DOHH2 (cell line): ENCODE data around the gene OR3A1.

Experiments used
- EZH2phosphoT487 ChIP-seq: fragments of 200-600 bp; sonication (generic); IDR thresholded peaks from 2 replicates; pipeline ENCODE4 v1.6.1; 2017; ENCODE audit warnings: borderline replicate concordance, mild to moderate bottlenecking, antibody characterized with exemption, low read length, moderate library complexity, mixed read lengths
- TF ChIP-seq, protein P1 (sequence below): fragments of 200-600 bp; sonication (generic); IDR thresholded peaks from one replicate; pipeline ENCODE4 v1.5.1; 2014; ENCODE audit warnings: antibody characterized with exemption, mild to moderate bottlenecking, low read depth, low read length; ENCODE audit not compliant: poor library complexity, severe bottlenecking

DNA sequence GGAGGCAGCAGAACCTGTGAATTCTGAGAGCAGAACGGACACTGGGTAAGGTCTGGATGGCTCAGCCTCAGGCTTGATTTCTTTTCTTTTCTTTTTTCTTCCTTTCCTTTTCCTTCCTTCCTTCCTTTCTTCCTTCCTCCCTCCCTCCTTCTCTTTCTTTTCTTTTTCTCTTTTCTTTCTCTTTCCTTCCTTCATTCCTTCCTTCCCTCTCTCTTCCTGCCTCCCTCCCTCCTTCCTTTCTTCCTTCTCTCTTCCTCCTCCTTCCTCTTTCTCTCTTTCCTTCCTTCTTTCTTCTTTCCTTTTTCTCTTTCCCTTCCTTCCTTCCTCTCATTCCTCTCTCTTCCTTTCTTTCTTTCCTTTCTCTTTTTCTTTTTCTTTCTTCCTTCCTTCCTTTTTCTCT, 38.0 kb downstream of the OR3A1 start:
- TF ChIP-seq, protein P1, sequence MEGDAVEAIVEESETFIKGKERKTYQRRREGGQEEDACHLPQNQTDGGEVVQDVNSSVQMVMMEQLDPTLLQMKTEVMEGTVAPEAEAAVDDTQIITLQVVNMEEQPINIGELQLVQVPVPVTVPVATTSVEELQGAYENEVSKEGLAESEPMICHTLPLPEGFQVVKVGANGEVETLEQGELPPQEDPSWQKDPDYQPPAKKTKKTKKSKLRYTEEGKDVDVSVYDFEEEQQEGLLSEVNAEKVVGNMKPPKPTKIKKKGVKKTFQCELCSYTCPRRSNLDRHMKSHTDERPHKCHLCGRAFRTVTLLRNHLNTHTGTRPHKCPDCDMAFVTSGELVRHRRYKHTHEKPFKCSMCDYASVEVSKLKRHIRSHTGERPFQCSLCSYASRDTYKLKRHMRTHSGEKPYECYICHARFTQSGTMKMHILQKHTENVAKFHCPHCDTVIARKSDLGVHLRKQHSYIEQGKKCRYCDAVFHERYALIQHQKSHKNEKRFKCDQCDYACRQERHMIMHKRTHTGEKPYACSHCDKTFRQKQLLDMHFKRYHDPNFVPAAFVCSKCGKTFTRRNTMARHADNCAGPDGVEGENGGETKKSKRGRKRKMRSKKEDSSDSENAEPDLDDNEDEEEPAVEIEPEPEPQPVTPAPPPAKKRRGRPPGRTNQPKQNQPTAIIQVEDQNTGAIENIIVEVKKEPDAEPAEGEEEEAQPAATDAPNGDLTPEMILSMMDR: no peak
- no peak for TF ChIP-seq EZH2phosphoT487
